Loucy (cell line): ENCODE data around the gene TCEANC2.

Experiments
- H2AFZ ChIP-seq: fragments of 200-600 bp; sonication (generic); 2 replicates; pipeline ENCODE4 v1.6.0; 2016; ENCODE audit warnings: antibody characterized with exemption, mild to moderate bottlenecking, low read length, moderate library complexity
- H3F3A ChIP-seq: fragments of 200-600 bp; 2 replicates; pipeline ENCODE4 v1.6.0; 2016; ENCODE audit warnings: antibody characterized with exemption, low read depth, mild to moderate bottlenecking
- H3K27me3 ChIP-seq: fragments of 200-600 bp; sonication (generic); 2 replicates; pipeline ENCODE4 v1.6.1; 2014; ENCODE audit warnings: low read length, mild to moderate bottlenecking; ENCODE audit not compliant: insufficient read depth, poor library complexity, severe bottlenecking
- H3K36me3 ChIP-seq: fragments of 200-600 bp; sonication (generic); 2 replicates; pipeline ENCODE4 v1.6.1; 2016; ENCODE audit warnings: low read length; ENCODE audit not compliant: insufficient read depth
- H3K4me1 ChIP-seq: fragments of 200-600 bp; sonication (generic); 2 replicates; pipeline ENCODE4 v1.5.1; 2014; ENCODE audit warnings: low read length, mild to moderate bottlenecking; ENCODE audit not compliant: insufficient read depth, poor library complexity, severe bottlenecking
- H3K4me2 ChIP-seq: fragments of 200-600 bp; sonication (generic); 2 replicates; pipeline ENCODE4 v1.6.0; 2014; ENCODE audit warnings: antibody characterized with exemption, low read length, low read depth, mild to moderate bottlenecking; ENCODE audit not compliant: poor library complexity, severe bottlenecking
- H3K4me3 ChIP-seq: fragments of 200-600 bp; sonication (generic); 2 replicates; pipeline ENCODE4 v1.5.1; 2014; ENCODE audit warnings: low read length, mild to moderate bottlenecking, mixed read lengths; ENCODE audit not compliant: poor library complexity, severe bottlenecking
- H3K79me2 ChIP-seq: fragments of 200-600 bp; sonication (generic); 2 replicates; pipeline ENCODE4 v1.6.1; 2014; ENCODE audit warnings: low read length; ENCODE audit not compliant: insufficient read depth
- H3K9ac ChIP-seq: fragments of 200-600 bp; sonication (generic); 2 replicates; pipeline ENCODE4 v1.6.0; 2014; ENCODE audit warnings: mild to moderate bottlenecking, low read depth, low read length, moderate library complexity; ENCODE audit not compliant: poor library complexity, severe bottlenecking
- H3K9me2 ChIP-seq: fragments of 200-600 bp; sonication (generic); replicated peaks from 2 replicates; pipeline ENCODE4 v1.6.1; 2016; ENCODE audit warnings: low read depth, low read length, mixed read lengths
- H3K9me3 ChIP-seq: fragments of 200-600 bp; sonication (generic); 2 replicates; pipeline ENCODE4 v1.6.1; 2014; ENCODE audit warnings: mild to moderate bottlenecking, antibody characterized with exemption, low read length, low read depth; ENCODE audit not compliant: insufficient read depth
- H4K20me1 ChIP-seq: fragments of 200-600 bp; sonication (generic); 2 replicates; pipeline ENCODE4 v1.6.0; 2014; ENCODE audit warnings: antibody characterized with exemption, low read length, mild to moderate bottlenecking; ENCODE audit not compliant: insufficient read depth, poor library complexity, severe bottlenecking
- EZH2phosphoT487 ChIP-seq: fragments of 200-600 bp; IDR thresholded peaks from 2 replicates; pipeline ENCODE4 v1.6.1; 2018; ENCODE audit warnings: antibody characterized with exemption, mild to moderate bottlenecking, moderate library complexity, borderline replicate concordance
- TF ChIP-seq, protein P1 (sequence below): fragments of 200-600 bp; sonication (generic); conservative IDR thresholded peaks from 2 replicates; pipeline ENCODE4 v1.5.1; 2014; ENCODE audit warnings: mild to moderate bottlenecking, antibody characterized with exemption, low read length

The TCEANC2 gene

DNA sequence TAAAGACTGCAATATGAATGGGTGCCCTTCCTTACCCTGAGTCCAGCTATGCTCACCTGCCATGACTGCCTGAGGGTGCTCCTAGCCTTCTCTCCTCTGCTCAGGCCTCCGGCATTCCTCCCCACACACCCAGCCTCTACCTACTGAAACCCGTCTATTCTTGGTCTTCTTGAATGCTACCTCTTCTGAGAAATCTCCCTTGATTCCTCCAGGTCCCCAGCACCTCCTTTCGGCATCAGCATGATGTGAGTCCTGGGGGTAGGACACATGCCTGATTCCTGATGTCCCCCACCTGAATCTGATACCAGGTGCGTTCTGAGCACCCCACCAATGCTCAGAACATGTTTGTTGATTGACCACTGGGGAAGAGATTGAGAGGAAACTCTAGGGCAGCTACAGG lies 44.0 kb upstream of the TCEANC2 start:
- Histone ChIP-seq H2AFZ (no peak overlapping the region), H3F3A (no peaks in the 10 kb centered on the region), H3K9me3 (no peaks in the 10 kb centered on the region), H3K4me1 (no peaks in the 10 kb centered on the region), H3K4me2 (no peak overlapping the region), H3K9me2 (no peaks in the 10 kb centered on the region), H3K27me3 (no peaks in the 10 kb centered on the region), H3K9ac (no peak overlapping the region), H3K79me2 (no peaks in the 10 kb centered on the region), H3K36me3 (no peaks in the 10 kb centered on the region), H3K4me3 (no peak overlapping the region), H4K20me1 (no peaks in the 10 kb centered on the region)
- TF ChIP-seq, protein P1, sequence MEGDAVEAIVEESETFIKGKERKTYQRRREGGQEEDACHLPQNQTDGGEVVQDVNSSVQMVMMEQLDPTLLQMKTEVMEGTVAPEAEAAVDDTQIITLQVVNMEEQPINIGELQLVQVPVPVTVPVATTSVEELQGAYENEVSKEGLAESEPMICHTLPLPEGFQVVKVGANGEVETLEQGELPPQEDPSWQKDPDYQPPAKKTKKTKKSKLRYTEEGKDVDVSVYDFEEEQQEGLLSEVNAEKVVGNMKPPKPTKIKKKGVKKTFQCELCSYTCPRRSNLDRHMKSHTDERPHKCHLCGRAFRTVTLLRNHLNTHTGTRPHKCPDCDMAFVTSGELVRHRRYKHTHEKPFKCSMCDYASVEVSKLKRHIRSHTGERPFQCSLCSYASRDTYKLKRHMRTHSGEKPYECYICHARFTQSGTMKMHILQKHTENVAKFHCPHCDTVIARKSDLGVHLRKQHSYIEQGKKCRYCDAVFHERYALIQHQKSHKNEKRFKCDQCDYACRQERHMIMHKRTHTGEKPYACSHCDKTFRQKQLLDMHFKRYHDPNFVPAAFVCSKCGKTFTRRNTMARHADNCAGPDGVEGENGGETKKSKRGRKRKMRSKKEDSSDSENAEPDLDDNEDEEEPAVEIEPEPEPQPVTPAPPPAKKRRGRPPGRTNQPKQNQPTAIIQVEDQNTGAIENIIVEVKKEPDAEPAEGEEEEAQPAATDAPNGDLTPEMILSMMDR, result no peak
- TF ChIP-seq EZH2phosphoT487, result no peak

DNA sequence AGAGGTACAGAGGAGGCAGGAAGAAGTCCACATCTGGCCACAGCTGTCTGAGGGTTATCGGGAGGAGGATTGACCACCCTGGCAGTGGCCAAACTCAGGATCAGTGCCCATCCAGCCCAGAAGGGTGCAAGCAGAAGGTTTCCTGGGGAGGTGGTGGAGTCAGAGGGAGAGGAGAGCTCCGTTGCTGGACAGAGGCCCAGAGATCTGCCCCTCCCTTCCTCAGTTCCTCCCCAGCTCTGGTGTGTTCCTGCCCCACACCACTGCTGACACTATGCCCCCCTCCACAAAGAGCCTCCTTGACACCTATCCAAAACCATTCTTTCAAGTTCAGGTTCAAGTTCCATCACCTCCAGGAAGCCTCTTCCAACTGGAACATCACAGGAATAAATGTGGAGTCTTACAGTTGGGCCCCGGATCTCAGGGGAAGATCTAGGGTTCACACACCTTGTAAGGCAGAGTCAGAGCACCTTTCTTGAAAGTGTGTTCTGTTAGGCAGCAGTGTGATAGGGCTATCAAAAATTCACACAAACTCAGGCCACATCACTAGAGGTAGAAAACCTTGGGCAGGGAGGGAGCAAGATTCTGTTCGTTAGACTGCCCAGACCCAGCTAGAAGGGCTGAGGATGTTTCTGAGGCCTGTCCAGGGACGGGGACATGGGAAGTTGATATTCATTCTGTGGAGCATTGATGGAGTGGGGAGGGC lies 42.8 kb upstream of the TCEANC2 start:
- Histone ChIP-seq H3K4me1 (no peaks in the 10 kb centered on the region), H3K9ac (no peak overlapping the region), H3K79me2 (no peaks in the 10 kb centered on the region), H2AFZ (no peak overlapping the region), H3K4me3 (no peak overlapping the region), H3K9me2 (no peaks in the 10 kb centered on the region), H3K27me3 (no peaks in the 10 kb centered on the region), H4K20me1 (no peaks in the 10 kb centered on the region), H3K9me3 (no peaks in the 10 kb centered on the region), H3K4me2 (no peak overlapping the region), H3F3A (no peaks in the 10 kb centered on the region), H3K36me3 (no peaks in the 10 kb centered on the region)
- TF ChIP-seq, protein P1, result no peak
- no peak for TF ChIP-seq EZH2phosphoT487

DNA sequence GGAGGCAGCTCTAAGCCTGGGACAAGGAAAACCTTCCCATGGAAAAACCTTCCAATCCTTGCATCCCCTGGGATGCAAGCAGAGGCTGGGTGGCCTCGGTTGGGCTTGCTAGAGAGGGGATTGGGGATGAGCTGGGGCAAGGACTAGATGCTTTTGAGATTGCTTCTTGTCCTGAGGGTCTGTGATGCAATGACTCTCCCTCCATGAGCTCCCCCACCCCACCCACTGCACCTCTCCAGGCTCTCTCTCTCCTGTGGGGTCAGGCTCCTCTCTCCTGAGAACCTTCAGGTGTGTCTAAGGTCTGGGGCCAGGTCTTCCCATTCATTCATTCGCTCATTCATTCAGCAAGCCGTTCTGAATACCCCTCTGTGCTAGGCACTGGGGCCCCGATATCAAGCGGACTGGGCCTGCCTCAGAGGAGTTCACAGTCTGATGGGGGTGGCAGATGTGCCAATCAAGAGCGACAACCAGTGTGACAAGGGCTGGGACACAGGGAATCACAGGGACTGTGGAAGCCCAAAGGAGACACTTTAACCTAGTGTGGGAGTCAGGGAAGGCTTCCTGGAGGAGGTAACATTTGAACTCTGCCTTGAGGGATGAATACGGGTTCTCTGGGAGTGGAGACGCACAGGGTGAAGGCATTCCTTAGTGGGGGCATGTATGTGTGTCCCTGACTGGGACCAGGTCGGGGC lies 41.9 kb upstream of the TCEANC2 start:
- H3F3A ChIP-seq, result no peaks in the 10 kb centered on the region
- no peak overlapping the region for H3K4me2 ChIP-seq
- H3K27me3 ChIP-seq, result no peaks in the 10 kb centered on the region
- H3K4me1 ChIP-seq, result no peaks in the 10 kb centered on the region
- no peak for TF ChIP-seq EZH2phosphoT487
- TF ChIP-seq, protein P1, result no peak
- H3K36me3 ChIP-seq, result no peaks in the 10 kb centered on the region
- H3K9me2 ChIP-seq, result no peaks in the 10 kb centered on the region
- H2AFZ ChIP-seq, result no peak overlapping the region
- H3K9ac ChIP-seq, result no peak overlapping the region
- no peaks in the 10 kb centered on the region for H4K20me1 ChIP-seq
- no peak overlapping the region for H3K4me3 ChIP-seq
- H3K9me3 ChIP-seq, result no peaks in the 10 kb centered on the region
- no peaks in the 10 kb centered on the region for H3K79me2 ChIP-seq
